Dedifferentiated amniotic fluid mesenchymal stem cell (primary cell): ENCODE measurements around the gene C1orf210.

Source experiments
- DNase-seq: peaks from one replicate; pipeline ENCODE4 v3.0.0-alpha.2; 2016; ENCODE audit errors: extremely low spot score

Gene C1orf210

DNA sequence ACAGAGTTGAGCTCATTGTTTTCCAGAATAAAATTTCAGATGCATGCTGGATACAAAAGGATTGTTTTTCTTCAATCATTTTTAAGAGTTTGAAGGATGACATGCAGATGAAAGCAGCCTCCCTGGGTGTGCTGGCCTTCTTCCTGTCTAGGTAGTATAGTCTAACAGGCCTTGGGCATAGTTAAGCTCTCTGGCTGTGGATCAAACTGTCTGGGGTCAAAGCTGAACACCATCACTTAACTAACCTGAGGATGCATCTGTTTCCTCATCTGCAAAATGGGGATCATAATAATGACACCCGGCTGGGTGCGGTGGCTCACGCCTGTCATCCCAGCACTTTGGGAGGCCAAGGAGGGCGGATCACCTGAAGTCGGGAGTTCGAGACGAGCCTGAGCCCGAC, 9.4 kb upstream of the C1orf210 start:
- DNase-seq: no peak

GRCh38 chr1:43293896-43294760, 8.7 kb upstream of the C1orf210 start:
- peak; percentile 47 for DNase-seq

DNA sequence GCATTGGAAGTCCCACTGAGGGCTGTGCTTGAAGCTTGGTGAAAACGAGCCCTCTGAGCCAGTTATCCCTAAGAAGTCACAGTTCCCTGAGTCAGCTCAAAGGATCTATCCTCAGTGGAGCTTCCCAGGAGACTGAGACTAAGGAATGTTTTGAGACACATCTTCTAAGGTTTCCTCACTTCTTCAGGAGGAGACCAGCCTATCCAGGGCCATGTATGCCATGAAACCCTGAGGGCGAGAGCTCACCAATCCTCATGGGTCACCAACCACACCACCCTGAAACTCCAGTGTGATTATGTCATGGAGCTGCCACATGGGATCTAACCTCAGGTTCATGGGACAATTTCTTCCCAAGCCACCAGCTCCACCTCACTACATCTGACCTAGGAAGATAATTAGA, 7.8 kb upstream of the C1orf210 start:
- DNase-seq: no peak

DNA sequence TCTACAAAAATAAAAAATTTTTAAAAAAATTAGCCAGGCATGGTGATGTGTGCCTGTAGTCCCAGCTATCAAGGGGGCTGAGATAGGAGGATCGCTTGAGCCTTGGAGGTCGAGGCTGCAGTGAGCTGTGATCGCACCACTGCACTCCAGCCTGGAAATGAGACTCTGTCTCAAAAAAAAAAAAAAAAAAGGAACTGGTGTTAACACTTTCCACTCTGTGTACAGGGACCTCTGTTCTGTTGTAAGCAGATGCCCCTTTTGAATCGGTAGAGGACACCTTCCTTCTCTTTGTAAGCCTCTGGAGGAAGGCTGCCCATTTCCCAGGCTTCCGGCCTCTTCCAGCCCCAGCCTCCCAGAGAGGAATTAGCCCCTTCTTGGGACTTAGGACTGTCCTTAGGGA, 7.3 kb upstream of the C1orf210 start:
- no peak for DNase-seq

GRCh38 chr1:43292216-43292615, 6.8 kb upstream of the C1orf210 start:
- no peak for DNase-seq

GRCh38 chr1:43288785-43289706, 3.7 kb upstream of the C1orf210 start:
- DNase-seq: no peak

GRCh38 chr1:43288058-43288784, 2.8 kb upstream of the C1orf210 start:
- no peak for DNase-seq

DNA sequence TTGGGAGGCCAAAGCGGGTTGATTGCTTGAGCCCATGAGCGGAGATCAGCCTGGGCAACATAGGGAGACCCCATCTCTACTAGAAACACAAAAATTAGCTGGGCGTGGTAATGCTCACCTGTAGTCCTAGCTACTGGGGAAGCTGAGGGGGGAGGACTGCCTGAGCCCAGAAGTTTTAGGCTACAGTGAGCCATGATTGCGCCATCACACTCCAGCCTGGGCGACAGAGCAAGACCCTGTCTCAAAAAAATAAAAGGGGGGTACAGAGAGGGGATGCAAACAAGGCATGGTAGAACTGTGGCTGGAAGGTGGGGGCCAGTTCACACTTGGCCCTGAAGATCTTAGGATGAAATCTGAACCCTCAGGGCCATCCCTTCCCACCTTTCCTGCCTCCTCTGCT, 1.2 kb upstream of the C1orf210 start:
- DNase-seq: no peak

GRCh38 chr1:43286115-43286514, 734 bp upstream of the C1orf210 start:
- no peak for DNase-seq

GRCh38 chr1:43284546-43285110, 753 bp downstream of the C1orf210 start:
- DNase-seq: no peak

GRCh38 chr1:43284065-43284464, 1.3 kb downstream of the C1orf210 start:
- no peak for DNase-seq

DNA sequence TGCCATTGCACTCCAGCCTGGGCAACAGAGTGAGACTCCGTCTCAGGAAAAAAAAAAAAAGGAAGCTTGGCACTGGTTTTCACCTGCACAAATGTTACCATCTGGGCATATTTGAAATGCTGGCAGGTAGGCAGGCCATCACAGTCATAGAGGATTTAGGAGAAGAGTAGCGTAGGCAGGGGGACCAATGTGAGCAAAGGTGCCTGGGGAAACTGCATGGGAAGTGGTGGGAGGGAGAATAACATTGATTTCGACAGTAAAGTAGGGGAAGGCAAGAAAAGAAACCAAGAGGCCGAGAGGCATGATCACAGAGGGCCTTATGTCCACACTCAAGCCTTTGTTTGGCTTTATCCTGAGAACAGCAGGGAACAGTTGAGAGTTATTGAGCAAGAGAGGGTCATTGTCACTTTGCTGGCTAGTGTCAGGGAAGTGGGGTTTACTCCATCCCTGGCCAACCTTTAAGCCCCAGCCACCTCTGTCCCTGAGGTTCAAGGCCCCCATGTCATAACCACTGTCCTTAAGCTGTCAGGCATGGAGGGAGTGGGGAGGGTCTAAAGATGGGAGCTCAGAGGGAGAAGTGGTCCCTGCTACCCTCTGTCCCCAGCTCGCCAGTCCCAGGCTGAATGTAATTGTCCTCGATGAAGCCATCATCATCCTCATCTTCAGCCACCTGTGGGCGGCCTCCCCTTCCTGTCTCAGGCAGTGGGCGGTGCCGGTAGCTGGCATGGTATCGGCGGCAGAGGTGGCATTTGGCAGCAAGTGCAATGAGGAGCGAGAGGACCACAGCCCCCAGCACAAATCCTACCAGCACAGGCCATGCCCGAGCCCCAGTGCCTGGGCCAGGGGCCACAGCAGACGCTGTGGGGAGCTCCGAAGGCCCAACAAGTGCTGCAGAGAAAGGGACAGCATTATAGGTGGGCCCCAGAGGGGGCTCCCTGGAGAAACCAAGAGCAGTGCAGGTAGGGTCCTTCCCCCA, 2.9 kb downstream of the C1orf210 start:
- DNase-seq: no peak

GRCh38 chr1:43280692-43281091, 4.7 kb downstream of the C1orf210 start:
- no peak for DNase-seq

DNA sequence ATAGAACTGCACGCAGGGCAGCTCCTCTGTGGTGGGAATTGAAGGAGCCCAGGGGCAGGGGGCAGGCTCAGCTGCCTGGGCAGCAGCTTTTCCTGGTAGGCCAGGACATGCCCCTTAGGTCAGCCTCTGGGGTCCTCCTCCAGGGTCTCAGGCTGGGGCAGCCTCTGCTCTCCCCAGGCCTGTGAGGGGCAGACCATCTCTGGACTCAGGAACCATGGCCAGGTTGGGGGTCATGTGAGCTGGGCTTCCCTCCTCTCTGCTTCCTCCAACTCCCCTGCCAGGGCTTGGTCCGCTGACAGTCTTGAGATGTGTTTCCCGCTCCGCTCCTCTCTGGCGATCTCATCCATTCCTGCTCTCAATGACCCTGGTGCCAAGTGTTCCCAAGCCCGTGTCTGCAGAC, 5.7 kb downstream of the C1orf210 start:
- no peak for DNase-seq

GRCh38 chr1:43279161-43279560, 6.2 kb downstream of the C1orf210 start:
- DNase-seq: no peak

DNA sequence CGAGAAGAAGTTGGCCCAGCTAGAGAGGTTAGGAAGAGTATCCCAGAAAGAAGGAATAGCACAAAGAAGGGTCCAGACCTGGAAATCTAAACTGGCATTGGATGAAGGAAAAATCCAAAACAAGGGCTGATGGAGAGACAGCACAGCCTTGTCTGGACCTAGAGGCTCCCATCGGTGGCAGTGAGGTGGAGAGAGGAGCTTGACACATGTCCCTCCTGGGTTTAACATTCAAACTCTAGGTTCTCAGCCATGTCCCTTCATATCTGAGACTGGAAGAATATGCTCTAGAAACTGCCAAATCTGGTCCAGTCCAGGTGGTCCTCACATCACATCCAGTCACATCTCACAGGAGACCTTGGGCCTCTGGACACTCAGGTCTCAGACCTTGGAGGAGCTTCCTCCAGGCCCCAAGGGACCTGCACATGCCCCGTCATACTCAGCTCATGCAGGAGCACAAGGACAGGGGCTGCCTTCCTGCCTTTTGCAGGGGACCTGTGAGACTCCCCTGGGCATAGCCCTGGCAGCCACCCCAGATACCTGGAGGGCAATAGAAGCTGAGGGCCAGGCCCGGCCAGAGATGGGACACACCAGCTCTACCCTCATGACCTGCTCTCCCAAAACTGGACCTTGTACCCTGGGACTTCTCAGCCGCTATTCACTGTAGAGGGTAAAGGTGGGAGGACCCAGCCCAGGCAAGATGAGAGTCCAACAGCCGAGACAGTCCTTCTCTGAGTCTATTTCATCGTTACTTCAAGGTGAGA, 8.1 kb downstream of the C1orf210 start:
- no peak for DNase-seq

- DNase-seq: no peak
Observed at GRCh38 chr1:43276673-43277072, 8.7 kb downstream of the C1orf210 start.

- DNase-seq: no peak
Observed at GRCh38 chr1:43275826-43276620, 9.4 kb downstream of the C1orf210 start.

DNA sequence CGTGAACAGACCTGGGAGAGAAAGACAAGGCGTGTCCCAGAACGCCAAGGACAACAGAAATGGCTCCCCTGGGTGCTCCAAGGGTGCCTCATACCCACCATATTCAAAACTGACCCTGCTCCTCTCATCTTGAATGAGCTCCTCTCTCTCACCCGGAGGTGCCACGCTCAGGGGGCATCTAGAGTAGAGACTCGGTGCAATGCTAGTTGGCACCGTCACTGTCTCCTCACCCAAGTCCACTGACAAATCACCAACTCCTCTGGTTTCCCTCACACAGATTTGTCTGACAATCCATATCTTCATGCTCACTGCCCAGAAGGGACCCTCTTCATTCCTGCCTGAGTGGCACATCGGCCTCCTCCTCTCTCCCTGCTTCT, 10.6 kb downstream of the C1orf210 start:
- DNase-seq: no peak
